KG1 (cell line): ENCODE measurements around the gene EMILIN3.
"Not testable (repeated sequence)": the region's sequence is repeated elsewhere in the genome, so short reads cannot be mapped to it uniquely, and the experiment has no call there.

Source experiments
- DNase-seq: peaks from one replicate; lab custom pipeline; 2025; lab: John Stamatoyannopoulos, UW

EMILIN3 gene

GRCh38 chr20:41318271-41318649 is 48.4 kb downstream of the EMILIN3 start:
- no peak for DNase-seq

GRCh38 chr20:41317546-41318270 is 48.9 kb downstream of the EMILIN3 start, which contains the start of gene ZHX3:
TSS of gene ZHX3 (minus strand) at chr20:41317731. CDS start at chr20:41204916, 112,815 bp downstream.
- DNase-seq = peak; percentile 92

DNA sequence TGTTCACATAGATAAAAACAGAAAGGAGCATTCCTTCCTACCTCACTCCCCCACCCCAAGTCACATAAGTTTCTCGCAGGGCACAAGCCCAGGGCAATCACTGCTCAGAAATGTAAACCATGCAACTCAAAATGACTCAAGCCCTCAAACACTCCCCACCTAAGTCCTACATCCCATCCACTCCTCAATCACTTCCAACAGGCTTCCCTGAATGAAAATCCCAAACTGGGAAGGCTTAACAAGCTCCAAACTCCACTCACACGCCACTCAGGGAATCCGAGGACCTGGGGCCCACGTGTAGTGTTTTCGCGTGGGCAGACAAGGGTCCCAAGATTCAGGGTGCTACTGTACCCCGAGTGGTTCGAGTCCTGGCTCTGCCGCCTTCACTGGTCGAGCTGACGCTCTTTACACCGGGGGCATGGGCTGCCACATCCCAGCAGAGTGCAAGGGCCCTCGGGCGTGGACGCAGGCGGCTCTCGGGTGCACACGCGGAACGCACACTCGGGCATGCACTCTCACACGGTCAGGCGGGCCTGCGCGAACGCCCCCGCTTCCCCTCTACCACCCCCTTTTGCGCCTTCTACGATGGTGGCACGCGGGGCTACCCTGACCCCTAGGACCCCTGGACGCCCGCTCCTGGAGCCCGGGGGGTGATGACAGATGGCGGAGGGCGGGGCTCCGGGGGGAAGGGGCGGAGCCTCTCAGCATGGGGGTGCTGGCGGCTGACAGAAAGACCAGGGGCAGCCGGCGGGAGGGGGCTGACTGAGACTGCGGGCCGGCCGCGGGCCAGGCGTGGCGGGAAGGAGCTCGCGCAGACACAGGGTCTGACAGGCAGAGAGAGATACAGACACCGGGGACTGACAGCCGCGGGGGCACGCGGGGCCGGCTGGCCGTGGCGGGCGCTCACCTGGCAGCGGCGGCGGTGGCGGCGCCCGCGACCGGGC is 49.7 kb downstream of the EMILIN3 start:
- DNase-seq = no peak

DNA sequence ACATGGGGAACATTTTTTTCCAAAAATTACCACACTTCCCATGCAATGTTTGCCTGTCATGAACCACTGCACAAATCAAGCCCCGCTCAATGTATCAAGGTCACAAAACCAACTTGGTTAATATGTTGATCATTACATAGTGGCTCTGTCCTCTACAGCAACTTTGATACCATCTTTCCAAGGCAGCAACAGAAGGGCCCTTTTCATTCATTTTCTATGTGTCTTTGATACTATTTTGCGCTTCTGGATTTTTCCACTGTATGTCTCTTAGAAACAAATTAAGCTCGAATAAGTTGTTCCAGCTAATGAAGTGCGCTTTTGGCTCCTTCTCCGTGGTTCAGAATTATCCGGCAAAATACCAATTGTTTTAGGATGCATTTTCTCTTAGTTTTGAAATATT is 50.6 kb downstream of the EMILIN3 start:
- DNase-seq = no peak

DNA sequence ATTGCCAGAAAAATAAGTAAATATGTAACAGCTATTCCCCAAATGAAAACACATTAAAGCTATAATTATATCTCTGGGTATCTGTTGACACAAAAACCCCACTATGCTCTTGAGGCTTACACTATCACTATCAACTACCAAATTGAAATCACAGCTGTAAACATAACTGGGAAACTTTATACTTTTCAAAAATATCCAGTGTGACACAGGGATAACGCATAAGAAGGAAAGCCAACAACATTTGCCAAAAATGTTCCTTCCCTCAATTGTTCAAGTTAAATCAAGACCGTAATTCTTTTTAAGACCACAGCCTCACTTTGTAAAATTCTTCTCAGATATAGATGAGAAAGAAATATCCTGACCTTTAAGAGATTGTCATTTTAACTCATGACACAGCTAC is 52.2 kb downstream of the EMILIN3 start:
- DNase-seq = no peak

GRCh38 chr20:41312009-41312408 is 54.6 kb downstream of the EMILIN3 start:
- not testable (repeated sequence) for DNase-seq
